Measurements from ENCODE around the gene DHRSX.
"Not testable (repeated sequence)": the region's sequence is repeated elsewhere in the genome, so short reads cannot be mapped to it uniquely, and the experiment has no call there.

GRCh38 chrX:2519638-2520037 is 18.9 kb upstream of the DHRSX start:
- not testable (repeated sequence) for TF ChIP-seq CTCF, POLR2A (IDR thresholded peaks at IDR 0.05)

Data from testis (tissue), 2 donors.